SU-DHL-6 (cell line): ENCODE results near the gene SYT13.

Experiments used
- H2AFZ ChIP-seq: fragments of 200-600 bp; sonication (generic); 2 replicates; pipeline ENCODE4 v1.6.1; 2014; ENCODE audit warnings: low read depth, mild to moderate bottlenecking, moderate library complexity, mixed read lengths, antibody characterized with exemption, low read length; ENCODE audit not compliant: severe bottlenecking
- H3F3A ChIP-seq: fragments of 200-600 bp; shearing (Covaris generic); 2 replicates; pipeline ENCODE4 v1.6.0; 2016; ENCODE audit warnings: antibody characterized with exemption, mild to moderate bottlenecking; ENCODE audit not compliant: insufficient read depth
- H3K27ac ChIP-seq: fragments of 200-600 bp; sonication (generic); 2 replicates; pipeline ENCODE4 v1.5.1; 2016; ENCODE audit warnings: low read depth, mild to moderate bottlenecking, low read length, moderate library complexity, mixed read lengths
- H3K27me3 ChIP-seq: fragments of 200-600 bp; sonication (generic), shearing (Covaris generic); 2 replicates; pipeline ENCODE4 v1.6.0; 2014; ENCODE audit warnings: mild to moderate bottlenecking, low read length
- H3K36me3 ChIP-seq: fragments of 200-600 bp; sonication (generic); 2 replicates; pipeline ENCODE4 v1.6.1; 2014; ENCODE audit warnings: mild to moderate bottlenecking, low read length, mixed read lengths
- H3K4me2 ChIP-seq: fragments of 300-600, 200-600 bp; shearing (Covaris generic), sonication (generic); 2 replicates; pipeline ENCODE4 v1.6.0; 2014; ENCODE audit warnings: low read length, low read depth, mild to moderate bottlenecking; ENCODE audit not compliant: poor library complexity, severe bottlenecking
- H3K4me3 ChIP-seq: fragments of 200-600 bp; sonication (generic); 2 replicates; pipeline ENCODE4 v1.5.1; 2014; ENCODE audit warnings: antibody characterized with exemption, low read length, mild to moderate bottlenecking, mixed read lengths; ENCODE audit not compliant: insufficient read depth, poor library complexity, severe bottlenecking
- H3K79me2 ChIP-seq: fragments of 200-600 bp; sonication (generic); 2 replicates; pipeline ENCODE4 v1.6.1; 2014; ENCODE audit warnings: mild to moderate bottlenecking, low read length, moderate library complexity; ENCODE audit not compliant: insufficient read depth
- H3K9ac ChIP-seq: fragments of 200-600 bp; sonication (generic); 2 replicates; pipeline ENCODE4 v1.7.0; 2014; ENCODE audit warnings: mild to moderate bottlenecking, low read length
- H3K9me2 ChIP-seq: fragments of 200-600 bp; sonication (generic); replicated peaks from 2 replicates; pipeline ENCODE4 v1.6.1; 2014; ENCODE audit warnings: low read length; ENCODE audit not compliant: insufficient read depth
- H3K9me3 ChIP-seq: fragments of 200-600 bp; sonication (generic); 2 replicates; pipeline ENCODE4 v1.6.1; 2014; ENCODE audit warnings: low read length, mixed read lengths; ENCODE audit not compliant: insufficient read depth
- H4K20me1 ChIP-seq: fragments of 200-600 bp; sonication (generic); 2 replicates; pipeline ENCODE4 v1.6.1; 2014; ENCODE audit warnings: low read depth, mild to moderate bottlenecking, antibody characterized with exemption, low read length, moderate library complexity, mixed read lengths
- CTCF ChIP-seq: fragments of 200-600 bp; sonication (generic); IDR thresholded peaks from one replicate; pipeline ENCODE4 v1.5.1; 2017; ENCODE audit warnings: antibody characterized with exemption, mild to moderate bottlenecking, low read length, moderate library complexity; ENCODE audit not compliant: insufficient read depth, poor library complexity, severe bottlenecking
- EZH2phosphoT487 ChIP-seq: fragments of 200-600 bp; sonication (generic), shearing (Covaris generic); conservative IDR thresholded peaks from 2 replicates; pipeline ENCODE4 v1.6.1; 2018; ENCODE audit warnings: mild to moderate bottlenecking, antibody characterized with exemption, low read length, moderate library complexity, mixed read lengths

The SYT13 gene

GRCh38 chr11:45262900-45263299 lies 23.2 kb downstream of the SYT13 start:
- no peaks in the 10 kb centered on the region for H3K79me2 ChIP-seq
- H3K4me2 ChIP-seq: no peak overlapping the region
- no peaks in the 10 kb centered on the region for H3K27me3 ChIP-seq
- no peaks in the 10 kb centered on the region for H3K9me3 ChIP-seq
- H3K4me3 ChIP-seq: no peak overlapping the region
- H2AFZ ChIP-seq: no peak overlapping the region
- H4K20me1 ChIP-seq: no peaks in the 10 kb centered on the region
- no peak overlapping the region for H3K27ac ChIP-seq
- TF ChIP-seq CTCF: no peak
- TF ChIP-seq EZH2phosphoT487: no peak
- H3K36me3 ChIP-seq: no peaks in the 10 kb centered on the region
- no peaks in the 10 kb centered on the region for H3K9me2 ChIP-seq
- no peaks in the 10 kb centered on the region for H3F3A ChIP-seq
- H3K9ac ChIP-seq: no peak overlapping the region

GRCh38 chr11:45260071-45260470 lies 26.1 kb downstream of the SYT13 start:
- no peaks in the 10 kb centered on the region for H3K27me3 ChIP-seq
- no peaks in the 10 kb centered on the region for H3K9me3 ChIP-seq
- no peaks in the 10 kb centered on the region for H4K20me1 ChIP-seq
- H3F3A ChIP-seq: no peaks in the 10 kb centered on the region
- H3K27ac ChIP-seq: no peak overlapping the region
- H3K4me2 ChIP-seq: no peak overlapping the region
- H3K4me3 ChIP-seq: no peak overlapping the region
- H3K79me2 ChIP-seq: no peaks in the 10 kb centered on the region
- no peak overlapping the region for H3K9ac ChIP-seq
- TF ChIP-seq CTCF: no peak
- TF ChIP-seq EZH2phosphoT487: no peak
- no peaks in the 10 kb centered on the region for H3K9me2 ChIP-seq
- no peaks in the 10 kb centered on the region for H3K36me3 ChIP-seq
- no peak overlapping the region for H2AFZ ChIP-seq

DNA sequence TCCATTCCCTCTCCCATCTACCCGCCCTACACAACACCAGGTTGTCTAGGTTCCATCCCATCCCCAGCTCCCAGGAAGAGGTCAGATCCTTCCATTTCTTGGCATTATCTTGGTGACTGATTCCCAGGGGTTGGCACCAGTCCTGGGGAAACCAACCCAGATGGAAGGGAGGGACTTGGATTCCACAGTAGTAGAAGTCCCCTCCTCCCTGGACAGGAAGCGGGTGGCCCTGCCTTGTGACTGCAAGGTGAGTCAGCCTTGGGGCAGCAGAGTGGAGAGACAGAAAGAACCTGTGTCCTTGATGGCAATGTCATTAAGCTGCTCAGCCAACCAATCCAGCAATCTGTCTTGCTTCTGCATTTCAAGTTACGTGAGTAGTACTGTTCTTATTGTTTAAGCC lies 26.5 kb downstream of the SYT13 start:
- Histone ChIP-seq H3K79me2 (no peaks in the 10 kb centered on the region), H3K9me2 (no peaks in the 10 kb centered on the region), H3K27ac (no peak overlapping the region), H3K9ac (no peak overlapping the region), H3K4me2 (no peak overlapping the region), H4K20me1 (no peaks in the 10 kb centered on the region), H3K27me3 (no peaks in the 10 kb centered on the region), H3K9me3 (no peaks in the 10 kb centered on the region), H3K36me3 (no peaks in the 10 kb centered on the region), H3F3A (no peaks in the 10 kb centered on the region), H2AFZ (no peak overlapping the region), H3K4me3 (no peak overlapping the region)
- no peak for TF ChIP-seq EZH2phosphoT487
- TF ChIP-seq CTCF: no peak

DNA sequence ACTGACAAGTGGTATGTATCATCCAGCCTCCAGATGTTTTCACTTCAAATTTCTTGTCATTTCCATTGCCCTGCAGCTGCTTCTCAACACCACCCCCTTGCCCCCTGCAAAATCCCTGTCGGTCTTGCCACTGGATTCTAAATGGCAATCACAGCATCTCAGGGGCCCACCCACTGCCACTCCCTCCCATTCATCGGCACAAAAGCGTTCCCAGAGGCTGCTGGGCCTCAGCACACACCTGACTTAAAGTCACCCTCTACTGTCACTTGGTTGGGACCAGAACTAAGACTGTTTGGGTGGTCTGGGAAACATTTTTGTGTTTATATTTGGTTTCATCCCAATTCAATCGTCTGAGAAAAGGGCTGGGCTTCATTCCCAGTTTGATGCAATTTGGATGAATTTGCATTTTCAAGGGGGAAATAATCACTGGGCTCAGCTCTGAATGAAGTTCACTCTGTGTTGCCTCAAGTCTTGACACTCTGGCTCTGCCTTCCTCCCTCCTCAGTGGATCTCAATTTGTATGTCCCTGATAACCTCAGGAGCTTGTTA lies 27.1 kb downstream of the SYT13 start:
- Histone ChIP-seq H3K9ac (no peak overlapping the region), H3K79me2 (no peaks in the 10 kb centered on the region), H2AFZ (no peak overlapping the region), H3K27ac (no peak overlapping the region), H3K9me3 (no peaks in the 10 kb centered on the region), H3K36me3 (no peaks in the 10 kb centered on the region), H3F3A (no peaks in the 10 kb centered on the region), H3K9me2 (no peaks in the 10 kb centered on the region), H3K4me3 (no peak overlapping the region), H4K20me1 (no peaks in the 10 kb centered on the region), H3K27me3 (no peaks in the 10 kb centered on the region), H3K4me2 (no peak overlapping the region)
- TF ChIP-seq CTCF (no peak), EZH2phosphoT487 (no peak)
